IMR-90 (cell line): ENCODE data around the gene MAP3K5. TPM values are rescaled to one million over a fixed set of nuclear protein-coding genes. Genes with fewer than 3 reads are reported as not detected.

Experiments used
- ATAC-seq: fragments of 200-7000 bp; cut with Tn5 transposase; 2 replicates; pipeline ENCODE4 v1.9.1; 2020; ENCODE audit warnings: low read depth, mild to moderate bottlenecking, moderate library complexity
- BruUV-seq: library from RNA; stranded (reverse); fragments of 400-500 nt; replicated peaks from 2 replicates; lab custom pipeline; 2021; lab: Mats Ljungman, UMichigan
- CTCF ChIA-PET: fragments of 300-600 bp; formaldehyde crosslinking; extraction: SDS; loops from one replicate; lab custom pipeline; 2021; ENCODE audit warnings: antibody characterized with exemption; lab: Yijun Ruan, JAX
- POLR2A ChIA-PET: fragments of 300-600 bp; sonication (Branson Sonifier 250); formaldehyde crosslinking; loops from one replicate; lab custom pipeline; 2022; ENCODE audit warnings: antibody characterized with exemption; ENCODE audit not compliant: unreplicated experiment; lab: Charles Lee
- DNase-seq: peaks from one replicate; pipeline ENCODE4 v3.0.0; 2013
- H2AFZ ChIP-seq: replicated peaks from 2 replicates; pipeline ENCODE3; 2013; ENCODE audit warnings: low read length, mild to moderate bottlenecking; ENCODE audit not compliant: poor library complexity
- H2AK5ac ChIP-seq: 2 replicates; pipeline ENCODE4 v1.6.1; 2013; ENCODE audit warnings: low read depth, low read length, inconsistent platforms
- H2AK9ac ChIP-seq: replicated peaks from 2 replicates; pipeline ENCODE3; 2013; ENCODE audit warnings: mild to moderate bottlenecking, low read depth, low read length, moderate library complexity; ENCODE audit not compliant: poor library complexity
- H2BK120ac ChIP-seq: 2 replicates; pipeline ENCODE4 v1.6.1; 2013; ENCODE audit warnings: low read depth, low read length, inconsistent platforms
- H2BK15ac ChIP-seq: 3 replicates; pipeline ENCODE4 v1.6.1; 2013; ENCODE audit warnings: low read depth, low read length, inconsistent platforms
- H2BK20ac ChIP-seq: 2 replicates; pipeline ENCODE4 v1.6.1; 2013; ENCODE audit warnings: low read depth, mild to moderate bottlenecking, inconsistent platforms, low read length, moderate library complexity
- H2BK5ac ChIP-seq: 2 replicates; pipeline ENCODE4 v1.6.1; 2013; ENCODE audit warnings: mild to moderate bottlenecking, low read depth, low read length, inconsistent platforms; ENCODE audit not compliant: poor library complexity, severe bottlenecking
- H3K14ac ChIP-seq: replicated peaks from 2 replicates; pipeline ENCODE4 v1.6.1; 2013; ENCODE audit warnings: low read depth, low read length, inconsistent platforms
- H3K18ac ChIP-seq: 2 replicates; pipeline ENCODE4 v1.6.1; 2013; ENCODE audit warnings: low read depth, low read length, control low read depth
- H3K23ac ChIP-seq: 2 replicates; pipeline ENCODE4 v1.6.1; 2013; ENCODE audit warnings: low read depth, low read length, inconsistent platforms
- H3K27ac ChIP-seq: 2 replicates; pipeline ENCODE4 v1.5.1; 2013; ENCODE audit warnings: mild to moderate bottlenecking, control low read depth, low read length; ENCODE audit not compliant: insufficient read depth
- H3K27me3 ChIP-seq: 2 replicates; pipeline ENCODE4 v1.6.1; 2013; ENCODE audit warnings: low read length; ENCODE audit not compliant: control insufficient read depth, insufficient read depth
- H3K36me3 ChIP-seq: 2 replicates; pipeline ENCODE4 v1.6.1; 2013; ENCODE audit warnings: low read length, mixed read lengths; ENCODE audit not compliant: control insufficient read depth, insufficient read depth
- H3K4ac ChIP-seq: 2 replicates; pipeline ENCODE4 v1.6.1; 2013; ENCODE audit warnings: low read depth, low read length, inconsistent platforms
- H3K4me1 ChIP-seq: 2 replicates; pipeline ENCODE4 v1.6.1; 2013; ENCODE audit warnings: low read length, mixed read lengths; ENCODE audit not compliant: control insufficient read depth, insufficient read depth
- H3K4me2 ChIP-seq: 2 replicates; pipeline ENCODE4 v1.6.1; 2013; ENCODE audit warnings: low read depth, mild to moderate bottlenecking, control low read depth, low read length, moderate library complexity
- H3K4me3 ChIP-seq: 2 replicates; pipeline ENCODE4 v1.5.1; 2013; ENCODE audit warnings: low read depth, mild to moderate bottlenecking, control low read depth, low read length, moderate library complexity; ENCODE audit not compliant: insufficient read depth
- H3K56ac ChIP-seq: 2 replicates; pipeline ENCODE4 v1.6.1; 2013; ENCODE audit warnings: low read length, inconsistent platforms; ENCODE audit not compliant: insufficient read depth; ENCODE audit errors: extremely low read depth
- H3K79me1 ChIP-seq, 2 experiments: 2 replicates each; pipeline ENCODE4 v1.6.1; 2013; ENCODE audit warnings: low read length in 2 of 2, inconsistent platforms in 1 of 2, low read depth in 1 of 2
- H3K9ac ChIP-seq: 2 replicates; pipeline ENCODE4 v1.6.1; 2013; ENCODE audit warnings: low read depth, low read length, control low read depth
- H3K9me1 ChIP-seq: 2 replicates; pipeline ENCODE4 v1.6.1; 2013; ENCODE audit warnings: low read length, inconsistent platforms; ENCODE audit not compliant: insufficient read depth
- H3K9me3 ChIP-seq: 2 replicates; pipeline ENCODE4 v1.6.1; 2013; ENCODE audit warnings: low read length; ENCODE audit not compliant: control insufficient read depth, insufficient read depth
- H4K20me1 ChIP-seq: 2 replicates; pipeline ENCODE4 v1.6.1; 2013; ENCODE audit warnings: low read length, inconsistent platforms; ENCODE audit not compliant: insufficient read depth
- H4K5ac ChIP-seq: 2 replicates; pipeline ENCODE4 v1.6.1; 2013; ENCODE audit warnings: mild to moderate bottlenecking, low read depth, low read length, control low read depth
- H4K8ac ChIP-seq, 2 experiments: 2 replicates each; pipeline ENCODE4 v1.6.1; 2013; ENCODE audit warnings: low read depth in 2 of 2, low read length in 2 of 2, control low read depth in 1 of 2, inconsistent platforms in 1 of 2
- H4K91ac ChIP-seq: 2 replicates; pipeline ENCODE4 v1.6.1; 2013; ENCODE audit warnings: low read depth, low read length, inconsistent platforms; ENCODE audit not compliant: insufficient read depth
- CEBPB ChIP-seq: IDR thresholded peaks from 2 replicates; pipeline ENCODE4 v1.6.1; 2012; ENCODE audit warnings: low read depth, low read length, improper control_type of control experiment
- CHD1 ChIP-seq: IDR thresholded peaks from 2 replicates; pipeline ENCODE4 v1.6.1; 2012; ENCODE audit warnings: low read depth, low read length, improper control_type of control experiment
- MAFK ChIP-seq: IDR thresholded peaks from 2 replicates; pipeline ENCODE4 v1.6.1; 2012; ENCODE audit warnings: low read depth, low read length, improper control_type of control experiment
- MAZ ChIP-seq: IDR thresholded peaks from 2 replicates; pipeline ENCODE4 v1.6.1; 2012; ENCODE audit warnings: low read depth, mild to moderate bottlenecking, low read length, improper control_type of control experiment, moderate library complexity, borderline replicate concordance
- MXI1 ChIP-seq: IDR thresholded peaks from 2 replicates; pipeline ENCODE4 v1.6.1; 2012; ENCODE audit warnings: low read depth, mild to moderate bottlenecking, low read length, moderate library complexity, borderline replicate concordance
- NFE2L2 ChIP-seq: fragments of 150-350 bp; IDR thresholded peaks from 2 replicates; pipeline ENCODE4 v1.6.1; 2016; ENCODE audit warnings: low read depth, mild to moderate bottlenecking, low read length
- POLR2A ChIP-seq: IDR thresholded peaks from 2 replicates; pipeline ENCODE4 v1.6.1; 2012; ENCODE audit warnings: mild to moderate bottlenecking, low read depth, low read length
- RAD21 ChIP-seq: IDR thresholded peaks from 2 replicates; pipeline ENCODE4 v1.6.1; 2012; ENCODE audit warnings: low read length, improper control_type of control experiment
- RCOR1 ChIP-seq: IDR thresholded peaks from 2 replicates; pipeline ENCODE4 v1.6.1; 2012; ENCODE audit warnings: mild to moderate bottlenecking, low read length, improper control_type of control experiment; ENCODE audit not compliant: insufficient replicate concordance
- SMC3 ChIP-seq: fragments of 150-350 bp; IDR thresholded peaks from 2 replicates; pipeline ENCODE4 v1.6.1; 2016; ENCODE audit warnings: low read depth, mild to moderate bottlenecking, antibody characterized with exemption, low read length, moderate library complexity
- WGBS, 2 experiments: methylation state at CpG; one replicate each; pipeline versions ENCODE4 v1.1.5 to v1.1.7; 2013; ENCODE audit warnings: missing lambda C conversion rate in 2 of 2; ENCODE audit not compliant: insufficient read length in 1 of 2; ENCODE audit errors: extremely low coverage in 2 of 2; 5-methylcytosine and 5-hydroxymethylcytosine counted together
- dilution Hi-C: fragments of 300-500 bp; cut with HindIII; formaldehyde crosslinking; loops from one replicate; pipeline ENCODE4 v1.14.3; 2018; ENCODE audit warnings: low sequenced_read_pairs; ENCODE audit not compliant: unreplicated experiment
- in situ Hi-C: fragments of 300-500 bp; cut with MboI; formaldehyde crosslinking; loops from 3 replicates; pipeline ENCODE4 v1.14.3; 2019; ENCODE audit warnings: low sequenced_read_pairs, inconsistent platforms, mixed read lengths
- intact Hi-C: fragments of 100-400 bp; cut with micrococcal nuclease; formaldehyde crosslinking; loops from 2 replicates; pipeline ENCODE4 v1.10.0; 2022
- polyA plus RNA-seq, 3 experiments: library from polyadenylated mRNA; depleted of rRNA; stranded (reverse); fragments of >200 nt; gene quantifications; 2 replicates each; pipeline ENCODE4 v1.2.3, GENCODE V29; 2012; ENCODE audit warnings: low replicate concordance in 1 of 3
- total RNA-seq: library from RNA; depleted of rRNA; stranded (reverse); fragments of >200 nt; gene quantifications from 2 replicates; pipeline ENCODE4 v1.2.3, GENCODE V29; 2012
- TF ChIP-seq, protein P1 (sequence below): fragments of 150-350 bp; IDR thresholded peaks from 2 replicates; pipeline ENCODE4 v1.6.1; 2017; ENCODE audit warnings: mild to moderate bottlenecking, antibody characterized with exemption, low read length, low read depth
- TF ChIP-seq, protein P2 (sequence below): conservative IDR thresholded peaks from 2 replicates; pipeline ENCODE4 v1.5.1; 2012; ENCODE audit warnings: mild to moderate bottlenecking, low read depth, low read length, improper control_type of control experiment
- TF ChIP-seq, protein P3 (sequence below): fragments of 150-350 bp; IDR thresholded peaks from 2 replicates; pipeline ENCODE4 v1.6.1; 2016; ENCODE audit warnings: low read depth, mild to moderate bottlenecking, low read length, moderate library complexity, borderline replicate concordance

Gene MAP3K5
- total and polyA plus RNA-seq, 2 of the 4 experiments (the other 2 are of a cell fraction): 5.4 to 17.6 TPM

DNA sequence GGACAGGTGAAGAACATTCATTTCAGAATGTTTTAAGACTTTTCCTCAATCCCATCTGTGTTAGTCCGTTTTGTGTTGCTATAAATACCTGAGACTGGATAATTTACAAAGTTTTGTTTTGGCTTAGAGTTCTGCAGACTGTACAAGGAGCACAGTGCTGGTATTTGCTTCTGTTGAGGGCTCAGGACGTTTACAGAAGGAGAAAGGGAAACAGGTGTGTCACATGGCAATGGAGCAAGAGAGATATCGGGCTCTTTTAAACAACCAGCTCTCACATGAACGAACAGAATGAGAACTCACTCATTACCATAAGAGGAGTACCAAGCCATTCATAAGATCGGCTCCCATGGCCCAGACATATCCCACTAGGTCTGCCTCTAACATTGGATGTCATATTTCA is 258.8 kb downstream of the MAP3K5 start (continued):
- no peak for TF ChIP-seq MAZ
- TF ChIP-seq NFE2L2: no peak
- TF ChIP-seq, protein P1, sequence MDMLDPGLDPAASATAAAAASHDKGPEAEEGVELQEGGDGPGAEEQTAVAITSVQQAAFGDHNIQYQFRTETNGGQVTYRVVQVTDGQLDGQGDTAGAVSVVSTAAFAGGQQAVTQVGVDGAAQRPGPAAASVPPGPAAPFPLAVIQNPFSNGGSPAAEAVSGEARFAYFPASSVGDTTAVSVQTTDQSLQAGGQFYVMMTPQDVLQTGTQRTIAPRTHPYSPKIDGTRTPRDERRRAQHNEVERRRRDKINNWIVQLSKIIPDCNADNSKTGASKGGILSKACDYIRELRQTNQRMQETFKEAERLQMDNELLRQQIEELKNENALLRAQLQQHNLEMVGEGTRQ: no peak

DNA sequence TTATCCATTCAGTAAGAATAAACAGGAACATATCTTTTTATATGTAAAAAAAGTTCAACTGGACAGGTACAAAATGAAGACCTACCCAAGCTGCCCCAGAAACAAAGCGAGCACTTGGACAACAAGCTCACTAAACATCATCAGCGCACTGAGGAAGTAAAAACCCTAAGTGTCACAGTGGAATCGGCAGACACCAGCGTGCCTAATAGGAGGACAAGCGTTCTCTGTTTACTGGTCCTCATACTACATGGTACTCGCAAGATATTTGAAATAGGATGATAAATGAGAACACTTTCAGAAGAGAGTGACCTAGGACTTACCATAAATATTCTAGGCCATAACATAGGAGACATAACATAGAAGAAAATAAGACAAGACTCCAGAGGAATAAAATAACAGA is 260.2 kb downstream of the MAP3K5 start:
- Histone ChIP-seq H3K9ac (no peak overlapping the region), H4K8ac (no peak overlapping the region), H3K27ac (no peak overlapping the region), H3K4me1 (no peaks in the 10 kb centered on the region), H4K91ac (no peak overlapping the region), H2AFZ (no peak overlapping the region), H4K20me1 (no peaks in the 10 kb centered on the region), H2AK9ac (no peak overlapping the region), H3K56ac (no peak overlapping the region), H3K4me2 (no peak overlapping the region), H3K18ac (no peak overlapping the region), H3K36me3 (no peaks in the 10 kb centered on the region), H3K4me3 (no peak overlapping the region), H2AK5ac (no peak overlapping the region), H3K9me1 (no peaks in the 10 kb centered on the region), H3K4ac (no peak overlapping the region), H3K79me1 (no peaks in the 10 kb centered on the region), H3K9me3 (no peaks in the 10 kb centered on the region), H3K14ac (no peak overlapping the region), H2BK15ac (no peak overlapping the region), H2BK5ac (no peak overlapping the region), H3K23ac (no peak overlapping the region), H3K27me3 (peaks cover 19% of the 10 kb centered on the region), H2BK20ac (no peak overlapping the region), H4K5ac (no peak overlapping the region), H2BK120ac (no peak overlapping the region)
- no TSS peak for BruUV-seq
- dilution Hi-C loops (no loop called here), in situ Hi-C loops (loop anchor here (25.0 kb wide), 1 partner anchor 1070 kb away; no protein-coding TSS in a partner anchor), intact Hi-C loops (no loop called here)
- CTCF ChIA-PET: interaction anchor here (0.5 to 0.6 kb wide), 2 partner anchors 80 to 137 kb away, joined by 4 to 8 read pairs; no protein-coding TSS in a partner anchor
- POLR2A ChIA-PET: no interaction called here
- DNase-seq (no peak), ATAC-seq (no peak)
- WGBS, 2 experiments: no CpG with 5 or more reads among the region's 6 CpGs
- no peak for TF ChIP-seq RAD21
- no peak for TF ChIP-seq CHD1
- no peak for TF ChIP-seq SMC3
- no peak for TF ChIP-seq MAFK
- TF ChIP-seq CEBPB: no peak
- TF ChIP-seq MXI1: no peak
- TF ChIP-seq, protein P2, sequence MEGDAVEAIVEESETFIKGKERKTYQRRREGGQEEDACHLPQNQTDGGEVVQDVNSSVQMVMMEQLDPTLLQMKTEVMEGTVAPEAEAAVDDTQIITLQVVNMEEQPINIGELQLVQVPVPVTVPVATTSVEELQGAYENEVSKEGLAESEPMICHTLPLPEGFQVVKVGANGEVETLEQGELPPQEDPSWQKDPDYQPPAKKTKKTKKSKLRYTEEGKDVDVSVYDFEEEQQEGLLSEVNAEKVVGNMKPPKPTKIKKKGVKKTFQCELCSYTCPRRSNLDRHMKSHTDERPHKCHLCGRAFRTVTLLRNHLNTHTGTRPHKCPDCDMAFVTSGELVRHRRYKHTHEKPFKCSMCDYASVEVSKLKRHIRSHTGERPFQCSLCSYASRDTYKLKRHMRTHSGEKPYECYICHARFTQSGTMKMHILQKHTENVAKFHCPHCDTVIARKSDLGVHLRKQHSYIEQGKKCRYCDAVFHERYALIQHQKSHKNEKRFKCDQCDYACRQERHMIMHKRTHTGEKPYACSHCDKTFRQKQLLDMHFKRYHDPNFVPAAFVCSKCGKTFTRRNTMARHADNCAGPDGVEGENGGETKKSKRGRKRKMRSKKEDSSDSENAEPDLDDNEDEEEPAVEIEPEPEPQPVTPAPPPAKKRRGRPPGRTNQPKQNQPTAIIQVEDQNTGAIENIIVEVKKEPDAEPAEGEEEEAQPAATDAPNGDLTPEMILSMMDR: no peak
- no peak for TF ChIP-seq MAZ
- no peak for TF ChIP-seq POLR2A
- no peak for TF ChIP-seq RCOR1
- TF ChIP-seq, protein P1: no peak
- TF ChIP-seq, protein P3, sequence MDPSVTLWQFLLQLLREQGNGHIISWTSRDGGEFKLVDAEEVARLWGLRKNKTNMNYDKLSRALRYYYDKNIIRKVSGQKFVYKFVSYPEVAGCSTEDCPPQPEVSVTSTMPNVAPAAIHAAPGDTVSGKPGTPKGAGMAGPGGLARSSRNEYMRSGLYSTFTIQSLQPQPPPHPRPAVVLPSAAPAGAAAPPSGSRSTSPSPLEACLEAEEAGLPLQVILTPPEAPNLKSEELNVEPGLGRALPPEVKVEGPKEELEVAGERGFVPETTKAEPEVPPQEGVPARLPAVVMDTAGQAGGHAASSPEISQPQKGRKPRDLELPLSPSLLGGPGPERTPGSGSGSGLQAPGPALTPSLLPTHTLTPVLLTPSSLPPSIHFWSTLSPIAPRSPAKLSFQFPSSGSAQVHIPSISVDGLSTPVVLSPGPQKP: no peak
